ENCODE data around the gene PDLIM7.

DNA sequence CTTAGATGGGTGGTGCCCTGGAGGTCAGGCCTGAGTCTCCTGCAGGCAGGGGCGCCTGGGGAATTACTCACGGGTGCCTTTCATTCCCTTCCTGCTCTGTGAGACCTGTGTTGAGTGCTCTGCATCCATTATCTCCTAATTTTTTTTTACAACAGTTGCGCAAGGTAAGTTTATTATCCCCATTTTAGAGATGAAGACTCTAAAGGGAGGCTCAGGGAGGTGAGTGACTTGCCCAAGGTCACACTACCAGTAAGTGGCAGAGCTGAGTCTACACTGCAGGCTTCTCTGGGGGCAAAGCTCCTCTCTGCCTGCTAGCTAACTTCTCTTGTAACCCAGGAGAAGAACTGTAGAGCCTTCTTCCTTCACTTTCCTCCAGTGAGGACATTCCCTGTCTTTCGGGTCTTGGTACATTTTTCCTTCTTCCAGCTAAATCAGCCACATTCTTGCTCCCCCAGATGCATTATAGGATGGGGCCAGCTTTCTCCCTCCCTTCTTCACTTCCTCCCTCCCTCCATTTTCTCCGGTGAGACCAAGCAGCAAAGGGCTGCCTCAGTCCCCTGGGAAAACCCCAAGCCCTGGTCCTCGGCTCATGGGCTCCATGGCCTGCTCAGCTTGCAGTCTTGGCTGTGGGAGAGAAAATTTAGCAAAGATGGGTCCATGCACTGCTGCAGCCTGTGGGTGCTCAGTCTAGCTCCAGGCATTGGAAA lies 49.0 kb downstream of the PDLIM7 start:
- TF ChIP-seq, protein P1, sequence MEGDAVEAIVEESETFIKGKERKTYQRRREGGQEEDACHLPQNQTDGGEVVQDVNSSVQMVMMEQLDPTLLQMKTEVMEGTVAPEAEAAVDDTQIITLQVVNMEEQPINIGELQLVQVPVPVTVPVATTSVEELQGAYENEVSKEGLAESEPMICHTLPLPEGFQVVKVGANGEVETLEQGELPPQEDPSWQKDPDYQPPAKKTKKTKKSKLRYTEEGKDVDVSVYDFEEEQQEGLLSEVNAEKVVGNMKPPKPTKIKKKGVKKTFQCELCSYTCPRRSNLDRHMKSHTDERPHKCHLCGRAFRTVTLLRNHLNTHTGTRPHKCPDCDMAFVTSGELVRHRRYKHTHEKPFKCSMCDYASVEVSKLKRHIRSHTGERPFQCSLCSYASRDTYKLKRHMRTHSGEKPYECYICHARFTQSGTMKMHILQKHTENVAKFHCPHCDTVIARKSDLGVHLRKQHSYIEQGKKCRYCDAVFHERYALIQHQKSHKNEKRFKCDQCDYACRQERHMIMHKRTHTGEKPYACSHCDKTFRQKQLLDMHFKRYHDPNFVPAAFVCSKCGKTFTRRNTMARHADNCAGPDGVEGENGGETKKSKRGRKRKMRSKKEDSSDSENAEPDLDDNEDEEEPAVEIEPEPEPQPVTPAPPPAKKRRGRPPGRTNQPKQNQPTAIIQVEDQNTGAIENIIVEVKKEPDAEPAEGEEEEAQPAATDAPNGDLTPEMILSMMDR (IDR thresholded peaks at IDR 0.05): no peak
- TF ChIP-seq POLR2A (IDR thresholded peaks at IDR 0.05): no peak

All from heart left ventricle (tissue), 13 donors.